HG02970 (cell line): ENCODE data around the gene CD52.

Experiments
- ATAC-seq: cut with Tn5 transposase; IDR thresholded peaks from one replicate; pipeline ENCODE4 v1.9.1; 2021; ENCODE audit warnings: mild to moderate bottlenecking, moderate library complexity, moderate number of reproducible peaks; ENCODE audit not compliant: unreplicated experiment, low FRiP score

CD52 gene, protein sequence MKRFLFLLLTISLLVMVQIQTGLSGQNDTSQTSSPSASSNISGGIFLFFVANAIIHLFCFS

DNA sequence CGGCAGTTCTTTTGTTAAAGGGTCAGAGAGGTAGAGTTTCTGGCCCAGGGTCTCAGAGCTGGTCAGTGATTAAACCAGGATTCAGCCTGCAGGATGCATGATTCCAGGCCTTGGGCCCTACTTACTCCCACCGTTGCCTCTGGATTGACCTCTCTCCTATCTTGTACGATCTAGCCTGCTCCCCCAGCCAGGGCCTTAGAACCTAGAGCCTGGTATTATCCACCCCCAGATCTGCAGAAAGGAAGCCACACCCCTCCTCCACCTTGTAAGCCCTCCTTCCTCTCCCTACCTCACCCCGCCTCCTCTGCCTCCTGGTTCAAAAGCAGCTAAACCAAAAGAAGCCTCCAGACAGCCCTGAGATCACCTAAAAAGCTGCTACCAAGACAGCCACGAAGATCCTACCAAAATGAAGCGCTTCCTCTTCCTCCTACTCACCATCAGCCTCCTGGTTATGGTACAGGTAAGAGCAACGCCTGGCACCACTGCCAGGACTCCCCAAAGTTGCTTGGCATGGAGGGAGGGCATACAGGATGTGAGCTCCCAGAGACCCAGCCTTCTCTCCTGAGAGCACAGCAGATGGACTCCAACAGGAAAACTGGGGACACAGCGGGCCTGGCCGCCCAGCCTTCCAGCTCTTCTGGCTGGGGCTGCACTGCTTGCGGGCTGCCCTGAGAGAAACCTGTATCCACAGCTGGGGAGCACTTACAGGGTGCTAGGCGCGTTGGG, at the start of gene CD52:
Gene CD52 (plus strand): TSS at position 347 of the 726 bp plus-strand sequence. CDS start 60 bp downstream, at position 407.
- ATAC-seq: no peak

DNA sequence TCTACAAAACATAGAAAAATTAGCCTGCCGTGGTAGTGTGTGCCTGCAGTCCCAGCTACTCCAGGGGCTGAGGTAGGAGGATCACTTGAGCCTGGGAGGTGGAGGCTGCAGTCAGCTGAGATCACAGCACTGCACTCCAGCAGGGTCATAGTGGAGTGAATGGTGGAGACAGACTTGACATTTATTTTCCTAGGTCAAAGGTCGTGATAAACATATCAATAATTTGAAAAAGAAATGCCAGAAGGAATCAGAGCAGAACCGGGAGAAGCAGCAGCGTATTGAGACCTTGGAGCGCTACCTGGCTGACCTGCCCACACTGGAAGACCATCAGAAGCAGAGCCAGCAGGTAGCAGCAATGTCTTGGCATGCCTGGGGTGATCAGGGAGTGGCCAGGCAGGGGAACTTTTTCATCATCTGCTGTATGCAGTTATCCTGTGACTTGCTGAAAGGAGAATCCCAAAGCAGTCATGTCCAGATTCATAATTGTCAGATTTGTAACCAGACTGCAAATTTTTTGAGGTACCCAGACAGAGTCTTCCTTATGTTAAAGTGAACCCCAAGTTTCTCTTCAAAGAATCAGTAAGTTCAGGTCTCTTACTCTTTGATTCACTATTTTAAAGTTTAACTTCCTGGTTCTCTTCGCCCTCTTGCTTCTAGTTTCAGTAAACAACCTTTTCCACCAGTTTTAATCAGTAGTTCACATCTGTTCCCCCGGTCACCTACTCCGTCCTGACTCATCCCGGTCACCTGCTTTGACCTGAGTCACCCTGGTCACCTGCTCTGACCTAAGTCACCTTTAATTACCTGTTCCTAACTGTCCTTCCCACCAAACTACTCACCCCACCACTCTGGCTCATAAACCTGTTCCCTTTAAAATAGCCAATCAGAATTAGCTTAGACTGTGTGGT, 49.2 kb upstream of the CD52 start:
- no peak for ATAC-seq

DNA sequence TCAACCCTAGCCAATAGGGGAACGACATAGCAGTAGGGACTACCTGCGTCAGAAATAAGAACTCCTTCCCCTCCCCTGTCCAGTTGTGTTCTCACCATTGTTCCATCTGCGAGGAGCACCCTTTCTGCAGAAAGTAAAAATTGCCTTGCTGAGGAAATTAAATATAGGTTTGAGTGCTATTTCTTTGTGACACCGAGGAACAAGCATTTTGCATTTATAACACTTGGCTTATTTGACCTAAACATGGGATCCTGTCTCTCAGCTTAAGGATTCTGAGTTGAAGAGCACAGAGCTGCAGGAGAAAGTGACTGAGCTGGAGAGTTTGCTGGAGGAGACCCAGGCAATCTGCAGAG, 48.6 kb upstream of the CD52 start:
- no peak for ATAC-seq

DNA sequence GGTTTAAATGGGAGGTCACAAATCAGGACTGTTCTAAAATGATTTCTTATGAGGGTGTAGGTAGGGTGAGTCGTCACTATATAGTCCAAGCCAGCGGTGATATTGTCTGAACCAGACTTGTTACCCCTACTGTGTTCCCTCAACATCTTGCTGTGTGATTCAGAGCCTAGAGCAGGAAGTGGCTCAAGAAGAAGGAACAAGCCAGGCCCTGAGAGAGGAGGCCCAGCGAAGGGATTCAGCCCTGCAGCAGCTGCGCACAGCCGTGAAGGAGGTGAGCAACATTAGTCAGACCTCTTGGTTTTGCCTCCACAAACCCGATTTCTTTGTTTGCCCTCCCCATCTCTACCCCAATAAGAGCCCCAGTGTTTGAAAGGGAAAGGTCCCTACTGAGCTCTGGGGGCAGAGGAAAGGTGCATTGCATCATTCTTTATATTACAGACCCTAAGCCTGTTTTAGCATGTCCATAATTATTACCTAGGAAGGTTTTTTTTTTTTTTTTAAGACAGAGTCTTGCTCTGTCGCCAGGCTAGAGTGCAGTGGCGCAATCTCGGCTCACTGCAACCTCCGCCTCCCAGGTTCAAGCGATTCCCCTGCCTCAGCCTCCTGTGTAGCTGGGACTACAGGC, 42.8 kb upstream of the CD52 start:
- no peak for ATAC-seq

DNA sequence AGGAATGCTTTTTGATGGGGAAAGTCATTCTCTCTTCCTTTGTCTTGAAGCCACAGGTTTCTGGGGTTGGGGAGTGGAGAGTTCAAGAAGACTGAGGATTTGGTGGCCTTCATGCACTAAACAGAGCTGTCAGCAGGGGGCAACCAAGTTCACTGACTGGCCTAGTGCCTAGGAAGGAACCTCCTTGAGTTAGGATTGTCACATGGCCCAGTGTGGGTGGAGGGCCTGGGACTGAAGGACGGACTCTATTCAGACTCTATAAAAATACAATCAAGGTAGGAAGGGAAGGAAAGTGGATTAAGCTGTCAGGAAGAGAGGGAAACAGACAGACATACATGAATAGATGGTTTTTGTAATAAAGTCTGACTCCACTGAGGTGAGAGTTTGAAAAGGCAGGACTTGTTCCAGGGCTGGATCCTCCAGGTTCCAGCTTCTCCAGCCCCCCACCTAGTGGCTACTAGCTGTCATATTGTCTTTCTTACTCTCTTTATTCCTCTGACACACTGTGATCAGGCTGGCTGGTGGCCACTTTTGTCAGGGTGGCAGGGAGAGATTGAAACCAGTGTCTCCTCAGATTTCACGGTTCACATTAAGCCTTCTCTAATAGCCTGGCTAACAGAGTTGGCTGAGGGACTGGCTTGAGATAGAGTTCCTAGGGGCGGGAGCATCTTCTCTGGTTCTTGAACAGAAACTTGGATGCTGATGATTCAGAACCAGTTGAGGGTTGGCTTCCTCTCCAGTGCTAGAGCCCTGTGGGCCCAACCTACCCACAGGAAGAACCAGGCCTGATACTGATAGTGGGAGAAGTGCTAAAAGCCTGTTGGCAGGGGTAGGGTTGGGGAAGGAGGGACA, 42.0 kb upstream of the CD52 start:
- ATAC-seq: no peak

DNA sequence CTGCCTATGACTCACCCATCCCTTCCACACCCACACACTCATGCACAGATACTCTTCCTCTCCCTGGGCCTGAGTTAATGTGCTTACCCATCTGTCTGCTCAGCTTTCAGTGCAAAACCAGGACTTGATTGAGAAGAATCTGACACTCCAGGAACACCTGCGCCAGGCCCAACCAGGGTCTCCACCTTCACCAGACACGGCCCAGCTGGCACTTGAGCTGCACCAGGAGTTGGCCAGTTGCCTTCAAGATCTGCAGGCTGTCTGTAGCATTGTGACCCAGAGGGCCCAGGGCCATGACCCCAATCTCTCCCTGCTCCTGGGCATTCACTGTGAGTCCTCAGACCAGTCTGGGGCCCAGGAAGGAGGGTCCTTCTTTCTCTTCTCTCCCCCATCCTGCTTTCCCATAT, 41.3 kb upstream of the CD52 start:
- ATAC-seq: no peak

DNA sequence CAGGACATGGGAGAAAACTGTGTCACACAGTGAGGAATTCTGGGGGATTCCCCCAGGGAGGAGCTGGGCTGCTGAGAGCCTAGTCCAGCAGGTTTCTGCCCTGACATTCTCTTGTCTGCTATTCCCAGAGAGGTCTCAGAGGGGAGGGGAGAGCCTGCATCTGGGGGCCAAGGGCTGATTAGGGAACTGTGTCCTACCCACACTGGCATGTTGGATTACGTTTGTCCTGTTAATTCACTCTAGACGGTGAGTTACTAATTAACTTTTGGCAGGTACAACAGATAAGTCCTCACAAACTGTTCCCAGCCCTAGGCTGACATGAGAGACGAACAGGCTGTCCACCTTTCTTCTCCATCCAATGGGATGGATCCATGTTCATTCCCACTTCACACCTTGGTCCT, 40.5 kb upstream of the CD52 start:
- no peak for ATAC-seq

DNA sequence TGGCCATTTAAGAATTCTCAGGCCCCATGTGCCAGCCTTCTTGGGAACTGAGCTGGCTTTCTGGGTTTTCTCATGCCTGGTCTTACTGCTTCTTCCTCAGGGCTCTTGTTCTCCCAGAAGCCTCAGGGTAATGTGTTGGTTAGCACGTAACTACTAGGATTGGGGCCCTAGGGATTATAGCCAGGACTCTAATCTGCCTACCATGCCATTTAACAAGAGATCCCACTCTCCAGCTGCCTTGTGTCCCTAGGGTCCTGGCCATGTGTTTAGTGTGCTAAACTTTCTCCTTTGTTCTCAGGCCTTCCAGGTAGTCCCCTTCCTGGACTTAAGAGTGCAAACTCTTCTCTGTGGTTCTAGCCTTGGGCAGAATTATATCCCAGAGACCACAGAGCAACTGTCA, 40.0 kb upstream of the CD52 start:
- no peak for ATAC-seq

DNA sequence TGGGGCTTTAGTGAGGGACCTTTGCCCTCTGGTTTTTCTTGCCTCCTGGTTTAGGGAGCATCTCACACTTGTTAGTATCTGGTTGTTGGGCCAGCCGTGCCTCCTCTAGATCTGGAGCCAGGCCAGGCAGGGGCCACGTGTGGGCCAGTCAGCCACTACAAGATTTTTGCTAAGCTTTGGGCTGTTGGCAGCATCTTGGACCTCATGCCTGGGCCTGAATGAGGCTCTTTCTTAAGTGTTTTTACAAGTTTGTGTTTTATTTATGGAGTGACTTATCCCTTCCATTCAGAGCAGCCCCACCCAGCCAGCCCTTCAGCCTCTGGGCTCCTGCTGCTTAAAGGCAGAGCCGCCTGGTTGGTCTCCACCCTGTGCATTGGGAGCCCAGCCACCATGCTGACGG, 39.5 kb upstream of the CD52 start:
- ATAC-seq: no peak

DNA sequence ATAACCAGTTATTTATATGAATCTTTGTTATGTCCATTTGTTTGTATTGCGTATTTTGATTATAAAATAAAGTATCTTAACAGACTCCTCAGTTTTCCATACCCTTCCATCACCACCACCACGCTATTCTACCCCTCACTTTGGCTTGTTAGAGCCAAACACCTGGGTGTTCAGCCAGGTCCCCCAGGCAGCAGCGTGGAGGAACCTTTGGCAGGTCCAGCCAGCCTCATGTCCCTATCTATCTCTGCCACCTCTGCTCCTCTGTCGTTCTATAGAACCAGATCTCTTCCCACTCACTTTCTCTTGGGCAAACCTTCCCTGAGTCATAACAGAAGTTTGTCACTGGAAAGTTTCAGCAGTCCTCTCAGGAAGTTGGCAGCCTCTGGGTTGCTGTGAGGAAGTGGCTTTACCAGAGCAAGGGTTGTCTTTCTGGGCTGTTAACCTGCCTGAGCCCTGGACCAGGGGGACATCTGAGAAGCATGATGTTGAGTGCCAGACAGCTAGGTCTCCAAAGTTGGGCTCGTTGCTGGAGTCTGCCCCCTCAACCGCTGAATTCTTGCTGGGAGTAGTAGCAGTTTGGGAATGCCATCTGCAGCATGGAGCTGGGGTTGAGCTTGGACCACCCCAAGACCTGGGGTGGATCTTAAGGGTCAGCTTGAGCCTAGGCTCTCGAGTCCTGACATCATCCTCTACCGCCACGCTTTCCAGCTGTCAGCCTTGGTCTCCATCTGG, 38.9 kb upstream of the CD52 start:
- no peak for ATAC-seq

DNA sequence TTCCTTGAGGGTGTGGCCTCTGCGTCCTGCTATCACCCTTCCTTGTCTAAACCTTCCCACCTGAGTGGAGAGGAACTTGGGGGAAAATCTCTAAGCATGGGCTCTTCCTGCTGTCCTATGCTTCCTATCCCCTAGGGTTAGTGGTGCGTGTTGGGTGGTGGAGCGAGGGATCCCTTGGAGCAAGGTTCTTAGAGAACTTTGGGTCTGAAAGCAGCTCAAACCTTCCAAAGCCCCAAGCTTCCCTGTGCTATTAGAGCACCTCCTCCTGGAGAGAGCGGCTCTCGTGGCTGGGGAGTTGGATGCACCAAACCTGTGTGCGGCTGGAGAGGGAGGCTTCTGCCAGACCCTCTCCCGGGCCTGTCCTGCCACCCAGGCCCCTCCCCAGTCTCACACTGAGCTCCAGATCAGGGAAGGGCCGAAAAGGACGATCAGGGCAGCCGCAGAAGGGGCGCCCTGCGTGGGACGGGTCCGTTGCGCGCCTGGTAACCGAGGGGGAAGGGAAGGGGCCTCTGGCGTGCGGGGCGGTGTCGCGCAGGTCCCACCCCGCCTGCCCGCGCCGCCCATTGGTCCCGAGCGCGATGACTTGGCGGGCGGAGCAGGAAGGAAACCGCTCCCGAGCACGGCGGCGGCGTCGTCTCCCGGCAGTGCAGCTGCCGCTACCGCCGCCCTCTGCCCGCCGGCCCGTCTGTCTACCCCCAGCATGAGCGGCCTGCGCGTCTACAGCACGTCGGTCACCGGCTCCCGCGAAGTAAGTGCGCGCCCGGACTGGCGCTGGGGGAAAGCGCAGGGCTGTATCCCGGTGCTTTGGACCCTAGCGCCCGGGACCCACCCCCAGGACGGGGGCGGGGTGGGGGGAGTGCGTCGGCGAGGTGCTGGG, 38.1 kb upstream of the CD52 start, which contains the start of gene SH3BGRL3:
Gene SH3BGRL3 (plus strand): TSS at position 631 of the 877 bp plus-strand sequence. CDS start 70 bp downstream, at position 701.
- peak; percentile 43 for ATAC-seq

DNA sequence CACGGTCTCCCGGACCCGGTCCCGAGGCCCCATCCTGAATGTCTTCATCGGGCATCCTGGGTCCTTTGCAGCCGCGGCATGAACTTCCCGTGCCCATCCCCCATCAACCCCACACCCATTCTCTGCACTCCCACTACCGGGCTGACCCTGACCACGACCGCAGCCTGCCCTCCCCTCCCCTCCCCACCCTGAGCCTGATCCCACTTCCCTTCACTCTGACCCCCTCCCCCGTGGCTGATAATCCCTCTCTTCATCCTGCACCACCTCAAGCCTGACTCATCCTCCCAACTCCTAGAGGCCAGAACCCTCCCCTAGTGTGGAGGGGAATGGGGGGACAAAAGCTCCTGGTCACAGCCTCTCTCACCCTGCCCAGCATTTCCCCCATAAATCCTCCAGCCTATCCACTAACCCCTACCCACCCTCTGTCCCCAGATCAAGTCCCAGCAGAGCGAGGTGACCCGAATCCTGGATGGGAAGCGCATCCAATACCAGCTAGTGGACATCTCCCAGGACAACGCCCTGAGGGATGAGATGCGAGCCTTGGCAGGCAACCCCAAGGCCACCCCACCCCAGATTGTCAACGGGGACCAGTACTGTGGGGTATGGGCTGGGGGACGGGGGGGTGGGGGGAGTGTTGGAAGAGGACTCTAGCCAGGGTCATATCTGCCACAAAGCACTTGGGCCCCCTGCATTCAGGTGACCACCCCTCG, 37.3 kb upstream of the CD52 start:
- no peak for ATAC-seq

DNA sequence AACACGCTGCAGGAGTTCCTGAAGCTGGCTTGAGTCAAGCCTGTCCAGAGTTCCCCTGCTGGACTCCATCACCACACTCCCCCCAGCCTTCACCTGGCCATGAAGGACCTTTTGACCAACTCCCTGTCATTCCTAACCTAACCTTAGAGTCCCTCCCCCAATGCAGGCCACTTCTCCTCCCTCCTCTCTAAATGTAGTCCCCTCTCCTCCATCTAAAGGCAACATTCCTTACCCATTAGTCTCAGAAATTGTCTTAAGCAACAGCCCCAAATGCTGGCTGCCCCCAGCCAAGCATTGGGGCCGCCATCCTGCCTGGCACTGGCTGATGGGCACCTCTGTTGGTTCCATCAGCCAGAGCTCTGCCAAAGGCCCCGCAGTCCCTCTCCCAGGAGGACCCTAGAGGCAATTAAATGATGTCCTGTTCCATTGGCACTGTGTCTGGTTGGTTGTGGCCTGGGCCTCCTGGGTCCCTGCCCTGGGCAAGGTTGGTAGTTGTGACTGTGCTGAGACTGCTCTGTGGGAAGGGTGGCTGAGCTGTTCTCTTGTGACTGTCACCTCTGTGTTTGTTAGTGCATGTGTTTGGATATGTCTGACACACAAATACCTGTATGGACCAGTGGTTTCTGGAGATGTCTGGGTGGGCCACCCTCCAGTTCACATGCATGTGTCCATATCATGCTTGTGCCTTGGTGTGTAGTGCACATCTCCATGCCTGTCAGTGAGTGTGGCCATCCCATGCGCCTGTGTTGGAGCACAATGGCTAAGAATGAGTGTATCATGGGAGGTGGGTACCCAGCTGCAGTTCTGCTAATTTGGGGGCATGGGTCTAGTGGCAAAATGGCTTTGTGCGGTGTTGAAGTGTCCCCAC, 36.4 kb upstream of the CD52 start:
- no peak for ATAC-seq

DNA sequence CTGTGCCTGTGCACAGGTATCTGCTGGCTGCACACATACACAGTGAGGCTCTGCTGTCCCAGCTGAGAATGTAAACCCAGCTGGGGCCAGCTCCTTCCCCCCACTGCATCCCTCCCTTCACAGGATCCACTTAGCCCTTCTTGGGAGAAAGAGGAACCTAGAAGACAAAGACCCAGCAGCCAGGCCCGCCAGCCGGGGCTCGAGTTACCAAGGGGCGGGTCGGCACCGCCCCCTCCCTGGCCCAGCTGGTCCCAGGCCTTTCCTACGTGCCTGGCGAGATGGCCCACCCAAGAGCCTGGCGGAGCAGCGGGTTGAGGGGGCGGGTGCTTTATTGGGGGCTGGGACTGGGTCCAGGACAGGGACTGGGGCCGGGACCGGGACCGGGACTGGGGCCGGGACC, 35.8 kb upstream of the CD52 start:
- ATAC-seq: no peak

DNA sequence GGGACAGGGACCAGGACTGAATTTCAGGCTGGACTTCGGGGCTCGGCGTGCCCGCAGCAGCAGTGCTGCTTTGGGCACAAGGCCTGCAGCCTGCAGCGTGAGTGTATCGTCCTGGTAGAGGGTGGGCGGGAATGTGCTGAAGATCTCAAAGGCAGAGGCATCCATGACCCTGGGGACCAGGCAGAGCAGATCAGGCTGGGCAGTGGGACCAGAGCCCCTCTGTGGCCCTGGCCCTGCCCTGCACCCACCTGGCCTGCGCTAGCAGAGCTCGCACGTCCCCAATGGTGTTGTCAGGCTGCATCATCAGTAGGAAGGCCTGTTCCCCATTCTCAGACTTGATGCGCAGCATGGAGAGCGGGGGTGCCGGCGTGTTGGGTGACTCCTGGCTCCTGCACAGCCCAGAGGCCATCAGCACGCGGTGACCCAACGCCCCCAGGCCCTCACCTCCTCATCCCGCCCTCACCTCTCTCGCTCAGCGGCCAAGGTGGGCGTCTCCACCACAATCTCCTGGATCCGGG, 35.3 kb upstream of the CD52 start:
- no peak for ATAC-seq

DNA sequence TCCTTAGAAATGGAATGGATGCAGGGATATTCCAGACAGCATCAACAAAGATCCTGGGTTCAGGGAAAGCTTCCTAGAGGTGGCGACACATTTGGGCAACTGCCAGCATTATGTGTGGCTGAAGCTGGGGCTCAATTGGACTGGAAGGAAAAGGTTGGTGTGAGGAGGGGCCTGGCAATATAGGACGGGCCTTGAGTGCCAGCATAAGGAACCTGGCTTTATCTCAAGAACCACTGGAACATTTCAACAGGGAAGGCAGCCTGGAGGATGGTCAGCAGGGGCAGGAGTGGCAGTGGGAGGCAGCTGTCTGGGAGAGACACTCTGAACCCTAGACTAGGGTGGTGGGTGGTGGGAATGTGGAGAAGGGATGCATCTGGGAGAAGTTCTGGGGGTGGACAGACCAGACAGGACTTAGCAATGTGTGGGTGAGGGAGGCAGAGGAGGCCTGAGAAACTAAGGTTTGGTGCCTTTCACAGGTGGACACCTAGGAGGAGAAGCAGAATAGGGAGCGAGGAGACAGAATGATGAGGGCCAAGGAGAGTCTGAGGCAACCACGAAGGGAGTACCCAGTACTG, 34.4 kb upstream of the CD52 start:
- ATAC-seq: no peak
